Activated CD4-positive, alpha-beta T cell treated with anti-CD3 and anti-CD28 coated beads for 36 hours (primary cell): Measurements from ENCODE around the gene TFPT. TPM values are rescaled to one million over a fixed set of nuclear protein-coding genes. Genes with fewer than 3 reads are reported as not detected.

Experiments used
- ATAC-seq: fragments of 200-7000 bp; cut with Tn5 transposase; one replicate; pipeline ENCODE4 v1.10.0; 2021; ENCODE audit warnings: mild to moderate bottlenecking, moderate library complexity
- CTCF ChIA-PET: fragments of 350-600 bp; sonication (Branson Sonifier 250); formaldehyde crosslinking; loops from one replicate; lab custom pipeline; 2021; ENCODE audit warnings: antibody characterized with exemption; lab: Charles Lee
- POLR2A ChIA-PET: fragments of 350-600 bp; sonication (Branson Sonifier 250); formaldehyde crosslinking; loops from one replicate; lab custom pipeline; 2021; ENCODE audit warnings: antibody characterized with exemption, inconsistent platforms; lab: Charles Lee
- DNase-seq: peaks from one replicate; pipeline ENCODE4 v3.0.0-alpha.2; 2020
- H3K27ac Mint-ChIP-seq: one replicate; pipeline ENCODE4 v1.8.0; 2021; ENCODE audit warnings: mixed read lengths
- H3K27me3 Mint-ChIP-seq: one replicate; pipeline ENCODE4 v1.8.0; 2021; ENCODE audit warnings: mixed read lengths
- H3K36me3 Mint-ChIP-seq: one replicate; pipeline ENCODE4 v1.8.0; 2021; ENCODE audit warnings: low read depth, mixed read lengths
- H3K4me1 Mint-ChIP-seq: one replicate; pipeline ENCODE4 v1.8.0; 2021; ENCODE audit warnings: mixed read lengths
- H3K4me3 Mint-ChIP-seq: one replicate; pipeline ENCODE4 v1.8.0; 2021; ENCODE audit warnings: mild to moderate bottlenecking, moderate library complexity, mixed read lengths
- H3K9me3 Mint-ChIP-seq: one replicate; pipeline ENCODE4 v1.8.0; 2021; ENCODE audit warnings: low read depth, mixed read lengths
- intact Hi-C, 2 experiments: fragments of 100-400 bp; cut with DNase I in 1 of 2; cut with micrococcal nuclease in 1 of 2; formaldehyde crosslinking; loops; one replicate each; pipeline versions ENCODE4 v1.14.2 to v1.15.1; 2022 to 2024; cut with DNase I, micrococcal nuclease
- total RNA-seq, 2 experiments: library from RNA; stranded (reverse); gene quantifications; one replicate each; pipeline ENCODE4 v1.2.3, GENCODE V29; 2021

The TFPT gene
- total RNA-seq, 2 experiments from 2014 or later: 28.5 to 39.3 TPM

DNA sequence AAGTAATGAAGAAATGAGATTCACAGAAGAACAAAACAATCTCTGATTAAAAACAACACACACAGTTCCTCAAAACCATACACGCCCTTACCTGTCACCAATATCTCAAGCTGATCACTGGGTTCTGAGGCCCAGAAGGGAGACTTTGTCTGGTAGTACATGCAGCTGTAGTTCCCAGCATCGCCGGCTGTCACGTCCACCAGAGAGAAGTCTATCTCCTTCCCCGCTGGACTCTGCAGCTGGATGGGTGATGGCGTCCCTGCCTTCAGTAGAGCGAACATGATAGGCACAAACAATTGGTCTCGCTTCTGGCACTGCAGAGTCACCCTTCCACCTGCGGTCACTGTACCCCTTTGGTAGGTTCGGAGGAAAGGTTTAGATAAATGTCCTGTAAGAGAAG is 41.6 kb downstream of the TFPT start:
- intact Hi-C loops: no loop called here
- no peaks in the 10 kb centered on the region for H3K4me1 Mint-ChIP-seq

GRCh38 chr19:54069470-54069869 is 46.0 kb downstream of the TFPT start:
- ChIA-PET CTCF (no interaction called here), POLR2A (no interaction called here)
- intact Hi-C loops: no loop called here
- Mint-ChIP-seq H3K27me3 (peaks cover 9% of the 10 kb centered on the region), H3K36me3 (no peaks in the 10 kb centered on the region), H3K4me3 (no peak overlapping the region), H3K27ac (no peak overlapping the region), H3K9me3 (no peaks in the 10 kb centered on the region), H3K4me1 (no peaks in the 10 kb centered on the region)
- DNase-seq: no peak
- ATAC-seq: no peak

More for the DNA sequence above, 41.6 kb downstream of the TFPT start:
- Mint-ChIP-seq H3K27me3 (peaks cover 2% of the 10 kb centered on the region), H3K4me3 (no peak overlapping the region), H3K36me3 (no peaks in the 10 kb centered on the region), H3K9me3 (no peaks in the 10 kb centered on the region), H3K27ac (no peak overlapping the region)
- DNase-seq (no peak), ATAC-seq (no peak)
- POLR2A ChIA-PET: no interaction called here
- CTCF ChIA-PET: no interaction called here

- Mint-ChIP-seq H3K27me3 (peaks cover 11% of the 10 kb centered on the region), H3K36me3 (no peaks in the 10 kb centered on the region), H3K4me1 (no peaks in the 10 kb centered on the region), H3K9me3 (no peaks in the 10 kb centered on the region), H3K4me3 (no peak within 1 kb of the TSS), H3K27ac (no peak within 1 kb of the TSS)
- intact Hi-C loops: no loop called here
- POLR2A ChIA-PET: no interaction called here
- CTCF ChIA-PET: no interaction called here
- DNase-seq: no peak
- ATAC-seq: no peak
These were observed 51.9 kb downstream of the TFPT start, which contains the start of gene VSTM1 for GRCh38 chr19:54063350-54064116. Gene VSTM1 (minus strand): TSS chr19:54063897. CDS start chr19:54063777, 120 bp downstream.

DNA sequence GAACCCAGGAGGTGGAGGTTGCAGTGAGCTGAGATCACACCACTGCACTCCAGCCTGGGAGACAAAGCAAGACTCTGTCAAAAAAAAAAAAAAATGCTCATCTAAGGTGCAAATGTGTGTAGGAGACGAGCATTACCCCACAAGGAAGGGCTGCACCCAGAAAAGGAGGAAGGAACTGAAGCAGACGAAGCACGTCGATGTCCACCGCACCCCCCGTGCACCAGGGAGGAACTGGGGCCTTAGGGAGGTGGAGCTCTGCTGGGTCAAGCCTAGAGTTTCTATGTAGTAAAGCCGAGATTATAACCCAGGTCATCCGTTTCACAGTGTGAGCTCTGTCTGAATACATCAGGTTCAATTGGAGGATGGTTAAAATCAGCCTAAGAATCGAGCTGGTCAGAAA is 52.8 kb downstream of the TFPT start:
- intact Hi-C loops: no loop called here
- no peaks in the 10 kb centered on the region for H3K9me3 Mint-ChIP-seq
- peaks cover 11% of the 10 kb centered on the region for H3K27me3 Mint-ChIP-seq
- ATAC-seq (no peak), DNase-seq (no peak)
- CTCF ChIA-PET: no interaction called here
- H3K27ac Mint-ChIP-seq: no peak overlapping the region
- POLR2A ChIA-PET: no interaction called here
- H3K36me3 Mint-ChIP-seq: no peaks in the 10 kb centered on the region
- H3K4me1 Mint-ChIP-seq: no peaks in the 10 kb centered on the region
- no peak overlapping the region for H3K4me3 Mint-ChIP-seq

Other genes with a start within 250 kb of the TFPT start
- gene MYADM, start 247.8 kb downstream of the TFPT start, total RNA-seq: 10 to 100 TPM; 46.4 to 54.6 TPM
- under 1 TPM in 1 of 2 experiments, not detected in 1; 0.25 TPM for gene PRKCG, start 233.5 kb downstream of the TFPT start, total RNA-seq
- gene CACNG7, start 206.4 kb downstream of the TFPT start, total RNA-seq: not detected
- gene CACNG8, start 152.7 kb downstream of the TFPT start, total RNA-seq: not detected
- gene CACNG6, start 124.0 kb downstream of the TFPT start, total RNA-seq: not detected
- gene VSTM1, start 51.8 kb downstream of the TFPT start, total RNA-seq: not detected
- gene TARM1, start 34.3 kb downstream of the TFPT start, total RNA-seq: not detected
- under 1 TPM; 0.67 to 0.71 TPM for gene OSCAR, start 14.9 kb downstream of the TFPT start, total RNA-seq
- 100 to 1,000 TPM in 1 of 2 experiments, 10 to 100 TPM in 1; 99.9 to 158 TPM for gene NDUFA3, start 12.8 kb downstream of the TFPT start, total RNA-seq
- gene PRPF31, start 97 bp upstream of the TFPT start, total RNA-seq: 100 to 1,000 TPM in 1 of 2 experiments, 10 to 100 TPM in 1; 85.5 to 115 TPM
- 10 to 100 TPM; 61.0 to 93.8 TPM for gene CNOT3, start 22.1 kb upstream of the TFPT start, total RNA-seq
- gene LENG1, start 44.1 kb upstream of the TFPT start, total RNA-seq: 1 to 10 TPM; 3.5 to 3.6 TPM
- under 1 TPM; 0.39 to 0.55 TPM for gene TMC4, start 57.5 kb upstream of the TFPT start, total RNA-seq
- 10 to 100 TPM; 74.9 to 96.1 TPM for gene MBOAT7, start 73.9 kb upstream of the TFPT start, total RNA-seq
- gene TSEN34, start 75.7 kb upstream of the TFPT start, total RNA-seq: 10 to 100 TPM in 1 of 2 experiments, 1 to 10 TPM in 1; 8.3 to 12.1 TPM
- gene RPS9, start 85.2 kb upstream of the TFPT start, total RNA-seq: 1,000 to 10,000 TPM; 1,400 to 1,725 TPM
- not detected for gene LILRB3, start 107.3 kb upstream of the TFPT start, total RNA-seq
- gene LILRA6, start 127.1 kb upstream of the TFPT start, total RNA-seq: not detected
- not detected for gene LILRB5, start 141.6 kb upstream of the TFPT start, total RNA-seq
- gene LILRB2, start 165.5 kb upstream of the TFPT start, total RNA-seq: not detected
- not detected for gene LILRA5, start 197.5 kb upstream of the TFPT start, total RNA-seq
- gene LILRA4, start 223.5 kb upstream of the TFPT start, total RNA-seq: not detected
- gene LAIR1, start 249.3 kb upstream of the TFPT start, total RNA-seq: 1 to 10 TPM; 3.5 to 4.7 TPM